ENCODE measurements around the gene HTRA3. TPM values are rescaled to one million over a fixed set of nuclear protein-coding genes. Genes with fewer than 3 reads are reported as not detected.
A peak's percentile ranks its signal among the peaks of the same experiment; 100 is the strongest.

HTRA3 gene
- total RNA-seq, 1 experiment from 2014 or later: 2.3 TPM

DNA sequence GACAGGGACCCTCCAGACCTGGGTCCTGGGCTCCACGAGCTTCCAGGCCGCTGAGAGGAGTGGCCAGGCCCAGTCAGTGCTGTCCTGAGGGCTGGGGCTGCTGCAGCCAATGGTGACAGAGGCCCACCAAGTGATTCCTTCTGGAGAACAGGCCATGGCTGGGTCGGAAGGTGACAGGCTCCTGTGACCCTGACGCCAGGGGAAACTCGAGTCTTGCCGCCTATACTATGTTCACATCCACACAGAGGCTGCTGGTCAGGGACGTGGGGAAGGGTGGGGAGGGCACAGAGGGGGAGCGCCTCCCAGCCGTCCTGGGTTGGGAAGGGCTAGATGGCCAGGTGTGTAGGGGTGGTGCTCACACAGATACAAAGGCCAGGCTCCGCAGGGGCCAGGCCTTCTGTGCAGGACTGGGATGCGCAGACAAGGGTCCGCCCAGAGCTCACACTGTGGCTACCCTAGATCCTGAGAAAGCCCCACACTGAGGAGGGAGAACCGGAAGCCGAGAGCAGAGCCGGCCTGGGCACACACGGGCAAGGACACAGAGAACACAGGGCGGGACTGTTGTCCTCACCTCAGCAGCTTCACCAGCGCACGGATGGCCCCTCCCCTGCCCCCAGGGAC is 81.4 kb downstream of the HTRA3 start:
- Mint-ChIP-seq H3K4me1 (peaks cover 24% of the 10 kb centered on the region), H3K9me3 (peaks cover 9% of the 10 kb centered on the region), H3K36me3 (peaks cover 6% of the 10 kb centered on the region), H3K27me3 (ENCODE audit: low read depth) (peaks cover 6% of the 10 kb centered on the region), H3K27ac (no peak overlapping the region), H3K4me3 (no peak overlapping the region)
- CTCF ChIA-PET: interaction anchor here (1.8 to 2.4 kb wide), 2 partner anchors 52 to 84 kb away, joined by 5 to 7 read pairs; no protein-coding TSS in a partner anchor
- TF ChIP-seq NFYB (CRISPR knock-in tag; conservative IDR thresholded peaks at IDR 0.05; ENCODE audit: low read depth) (no peak), SOX15 (CRISPR knock-in tag; IDR thresholded peaks at IDR 0.05) (no peak), JUN (CRISPR knock-in tag; IDR thresholded peaks at IDR 0.05) (no peak), CBFB (CRISPR knock-in tag; IDR thresholded peaks at IDR 0.05; ENCODE audit: low read depth) (no peak), ZNF219 (CRISPR knock-in tag; IDR thresholded peaks at IDR 0.05; ENCODE audit: borderline replicate concordance) (no peak), SMAD3 (CRISPR knock-in tag; IDR thresholded peaks at IDR 0.05; ENCODE audit: borderline replicate concordance) (no peak), ZNF121 (CRISPR knock-in tag; IDR thresholded peaks at IDR 0.05) (no peak)
- TF ChIP-seq, protein P1, sequence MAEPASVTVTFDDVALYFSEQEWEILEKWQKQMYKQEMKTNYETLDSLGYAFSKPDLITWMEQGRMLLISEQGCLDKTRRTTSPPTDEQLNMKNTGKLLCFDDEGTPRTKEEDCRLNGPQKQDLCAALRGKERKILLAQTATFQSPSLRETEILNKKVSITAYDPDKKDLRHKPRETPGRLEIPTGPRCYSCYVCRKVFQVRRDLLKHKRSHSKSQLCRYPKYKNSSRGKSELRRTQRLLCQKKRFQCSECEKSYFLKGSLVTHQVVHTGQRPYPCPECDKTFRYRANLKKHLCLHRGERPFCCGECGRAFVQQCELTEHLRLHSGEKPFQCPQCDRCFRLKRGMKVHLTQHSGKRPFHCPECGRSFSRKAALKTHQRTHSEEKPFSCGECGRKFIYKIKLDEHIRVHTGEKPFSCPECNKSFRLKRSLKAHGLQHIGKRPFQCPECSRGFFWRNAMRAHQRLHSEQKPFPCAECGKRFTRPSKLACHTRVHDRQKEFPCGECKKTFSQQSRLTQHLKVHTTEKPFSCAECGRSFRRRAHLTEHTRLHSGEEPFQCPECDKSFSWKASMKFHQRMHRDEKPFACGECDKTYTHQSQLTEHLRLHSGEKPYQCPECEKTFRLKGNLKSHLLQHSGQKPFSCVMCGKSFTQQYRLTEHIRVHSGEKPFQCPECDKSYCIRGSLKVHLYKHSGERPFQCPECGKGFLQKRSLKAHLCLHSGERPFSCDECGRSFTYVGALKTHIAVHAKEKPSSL (CRISPR knock-in tag; conservative IDR thresholded peaks at IDR 0.05): no peak
- TF ChIP-seq, protein P2, sequence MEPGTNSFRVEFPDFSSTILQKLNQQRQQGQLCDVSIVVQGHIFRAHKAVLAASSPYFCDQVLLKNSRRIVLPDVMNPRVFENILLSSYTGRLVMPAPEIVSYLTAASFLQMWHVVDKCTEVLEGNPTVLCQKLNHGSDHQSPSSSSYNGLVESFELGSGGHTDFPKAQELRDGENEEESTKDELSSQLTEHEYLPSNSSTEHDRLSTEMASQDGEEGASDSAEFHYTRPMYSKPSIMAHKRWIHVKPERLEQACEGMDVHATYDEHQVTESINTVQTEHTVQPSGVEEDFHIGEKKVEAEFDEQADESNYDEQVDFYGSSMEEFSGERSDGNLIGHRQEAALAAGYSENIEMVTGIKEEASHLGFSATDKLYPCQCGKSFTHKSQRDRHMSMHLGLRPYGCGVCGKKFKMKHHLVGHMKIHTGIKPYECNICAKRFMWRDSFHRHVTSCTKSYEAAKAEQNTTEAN (CRISPR knock-in tag; IDR thresholded peaks at IDR 0.05): no peak
- TF ChIP-seq, protein P3, sequence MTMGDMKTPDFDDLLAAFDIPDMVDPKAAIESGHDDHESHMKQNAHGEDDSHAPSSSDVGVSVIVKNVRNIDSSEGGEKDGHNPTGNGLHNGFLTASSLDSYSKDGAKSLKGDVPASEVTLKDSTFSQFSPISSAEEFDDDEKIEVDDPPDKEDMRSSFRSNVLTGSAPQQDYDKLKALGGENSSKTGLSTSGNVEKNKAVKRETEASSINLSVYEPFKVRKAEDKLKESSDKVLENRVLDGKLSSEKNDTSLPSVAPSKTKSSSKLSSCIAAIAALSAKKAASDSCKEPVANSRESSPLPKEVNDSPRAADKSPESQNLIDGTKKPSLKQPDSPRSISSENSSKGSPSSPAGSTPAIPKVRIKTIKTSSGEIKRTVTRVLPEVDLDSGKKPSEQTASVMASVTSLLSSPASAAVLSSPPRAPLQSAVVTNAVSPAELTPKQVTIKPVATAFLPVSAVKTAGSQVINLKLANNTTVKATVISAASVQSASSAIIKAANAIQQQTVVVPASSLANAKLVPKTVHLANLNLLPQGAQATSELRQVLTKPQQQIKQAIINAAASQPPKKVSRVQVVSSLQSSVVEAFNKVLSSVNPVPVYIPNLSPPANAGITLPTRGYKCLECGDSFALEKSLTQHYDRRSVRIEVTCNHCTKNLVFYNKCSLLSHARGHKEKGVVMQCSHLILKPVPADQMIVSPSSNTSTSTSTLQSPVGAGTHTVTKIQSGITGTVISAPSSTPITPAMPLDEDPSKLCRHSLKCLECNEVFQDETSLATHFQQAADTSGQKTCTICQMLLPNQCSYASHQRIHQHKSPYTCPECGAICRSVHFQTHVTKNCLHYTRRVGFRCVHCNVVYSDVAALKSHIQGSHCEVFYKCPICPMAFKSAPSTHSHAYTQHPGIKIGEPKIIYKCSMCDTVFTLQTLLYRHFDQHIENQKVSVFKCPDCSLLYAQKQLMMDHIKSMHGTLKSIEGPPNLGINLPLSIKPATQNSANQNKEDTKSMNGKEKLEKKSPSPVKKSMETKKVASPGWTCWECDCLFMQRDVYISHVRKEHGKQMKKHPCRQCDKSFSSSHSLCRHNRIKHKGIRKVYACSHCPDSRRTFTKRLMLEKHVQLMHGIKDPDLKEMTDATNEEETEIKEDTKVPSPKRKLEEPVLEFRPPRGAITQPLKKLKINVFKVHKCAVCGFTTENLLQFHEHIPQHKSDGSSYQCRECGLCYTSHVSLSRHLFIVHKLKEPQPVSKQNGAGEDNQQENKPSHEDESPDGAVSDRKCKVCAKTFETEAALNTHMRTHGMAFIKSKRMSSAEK (CRISPR knock-in tag; IDR thresholded peaks at IDR 0.05; ENCODE audit: borderline replicate concordance): no peak
- ATAC-seq: peak; percentile 31
- DNase-seq (ENCODE audit: low spot score): no peak
- POLR2A ChIA-PET: no interaction called here

DNA sequence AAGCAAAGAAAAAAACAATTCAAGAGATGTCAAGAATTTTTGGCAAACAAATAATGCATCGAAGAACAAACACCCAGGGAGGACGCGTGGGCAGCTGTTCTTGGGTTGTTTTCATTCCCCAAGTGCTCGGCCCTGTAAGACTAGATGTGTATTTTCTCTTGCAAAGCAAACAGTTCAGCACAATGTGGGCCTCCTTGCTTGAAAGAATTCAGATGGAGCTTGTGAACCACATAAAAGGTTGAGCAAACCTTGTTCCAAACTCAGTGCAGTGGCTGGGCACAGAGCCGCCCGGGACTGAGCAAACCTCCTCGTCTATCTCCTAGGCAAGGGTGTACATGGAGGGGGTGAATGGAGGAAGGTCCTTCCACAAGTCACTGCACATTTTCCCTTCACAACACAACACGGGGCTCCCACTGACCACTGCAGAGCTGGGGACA is 82.4 kb downstream of the HTRA3 start:
- no peak overlapping the region for H3K27ac Mint-ChIP-seq
- ATAC-seq (peak; percentile 12; the same call in 1 of the 2 replicates), DNase-seq (ENCODE audit: low spot score) (no peak)
- no peak overlapping the region for H3K4me3 Mint-ChIP-seq
- ChIA-PET CTCF (interaction anchor here (0.8 to 1.8 kb wide), 3 partner anchors 9 to 175 kb away, joined by 4 to 8 read pairs (median 5); no protein-coding TSS in a partner anchor), POLR2A (no interaction called here)
- H3K27me3 Mint-ChIP-seq (ENCODE audit: low read depth): peaks cover 6% of the 10 kb centered on the region
- TF ChIP-seq, protein P4, sequence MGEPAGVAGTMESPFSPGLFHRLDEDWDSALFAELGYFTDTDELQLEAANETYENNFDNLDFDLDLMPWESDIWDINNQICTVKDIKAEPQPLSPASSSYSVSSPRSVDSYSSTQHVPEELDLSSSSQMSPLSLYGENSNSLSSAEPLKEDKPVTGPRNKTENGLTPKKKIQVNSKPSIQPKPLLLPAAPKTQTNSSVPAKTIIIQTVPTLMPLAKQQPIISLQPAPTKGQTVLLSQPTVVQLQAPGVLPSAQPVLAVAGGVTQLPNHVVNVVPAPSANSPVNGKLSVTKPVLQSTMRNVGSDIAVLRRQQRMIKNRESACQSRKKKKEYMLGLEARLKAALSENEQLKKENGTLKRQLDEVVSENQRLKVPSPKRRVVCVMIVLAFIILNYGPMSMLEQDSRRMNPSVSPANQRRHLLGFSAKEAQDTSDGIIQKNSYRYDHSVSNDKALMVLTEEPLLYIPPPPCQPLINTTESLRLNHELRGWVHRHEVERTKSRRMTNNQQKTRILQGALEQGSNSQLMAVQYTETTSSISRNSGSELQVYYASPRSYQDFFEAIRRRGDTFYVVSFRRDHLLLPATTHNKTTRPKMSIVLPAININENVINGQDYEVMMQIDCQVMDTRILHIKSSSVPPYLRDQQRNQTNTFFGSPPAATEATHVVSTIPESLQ (CRISPR knock-in tag; IDR thresholded peaks at IDR 0.05): no peak
- no peak for TF ChIP-seq HMGA2 (CRISPR knock-in tag; IDR thresholded peaks at IDR 0.05)
- TF ChIP-seq, protein P5, sequence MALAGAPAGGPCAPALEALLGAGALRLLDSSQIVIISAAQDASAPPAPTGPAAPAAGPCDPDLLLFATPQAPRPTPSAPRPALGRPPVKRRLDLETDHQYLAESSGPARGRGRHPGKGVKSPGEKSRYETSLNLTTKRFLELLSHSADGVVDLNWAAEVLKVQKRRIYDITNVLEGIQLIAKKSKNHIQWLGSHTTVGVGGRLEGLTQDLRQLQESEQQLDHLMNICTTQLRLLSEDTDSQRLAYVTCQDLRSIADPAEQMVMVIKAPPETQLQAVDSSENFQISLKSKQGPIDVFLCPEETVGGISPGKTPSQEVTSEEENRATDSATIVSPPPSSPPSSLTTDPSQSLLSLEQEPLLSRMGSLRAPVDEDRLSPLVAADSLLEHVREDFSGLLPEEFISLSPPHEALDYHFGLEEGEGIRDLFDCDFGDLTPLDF (CRISPR knock-in tag; IDR thresholded peaks at IDR 0.05): no peak
- no peak for TF ChIP-seq ESRRA (CRISPR knock-in tag; IDR thresholded peaks at IDR 0.05; ENCODE audit: borderline replicate concordance)
- peaks cover 6% of the 10 kb centered on the region for H3K36me3 Mint-ChIP-seq
- peaks cover 9% of the 10 kb centered on the region for H3K9me3 Mint-ChIP-seq
- peaks cover 24% of the 10 kb centered on the region for H3K4me1 Mint-ChIP-seq
